Testis (tissue), 2 donors: ENCODE data around the gene GNB1L.

Source experiments
- CTCF ChIP-seq, 3 experiments: fragments of 450-650 bp in 2 of 3; fragments of 200-600 bp in 1 of 3; sonication (generic) in 1 of 3; IDR thresholded peaks; one replicate each; pipeline ENCODE4 v1.5.1; 2016 to 2019; ENCODE audit warnings: antibody characterized with exemption in 3 of 3, mild to moderate bottlenecking in 2 of 3, moderate library complexity in 1 of 3
- POLR2A ChIP-seq: fragments of 450-650 bp; IDR thresholded peaks from one replicate; pipeline ENCODE4 v1.6.1; 2017; ENCODE audit warnings: antibody characterized with exemption, mild to moderate bottlenecking, moderate library complexity

- no peak for TF ChIP-seq POLR2A
- no peak for TF ChIP-seq CTCF (IDR thresholded peaks at IDR 0.05)
These were observed 10.6 kb upstream of the GNB1L start for GRCh38 chr22:19865141-19865829.
